NCI-H2196 treated with DMSO at 0.1 percent for 48 hours (cell line): ENCODE measurements around the gene CTNNBL1.

Experiments
- DNase-seq: peaks from one replicate; lab custom pipeline; 2025; ENCODE audit not compliant: unreplicated experiment; lab: John Stamatoyannopoulos, UW

The CTNNBL1 gene

GRCh38 chr20:37737826-37738420 is 44.1 kb downstream of the CTNNBL1 start:
- no peak for DNase-seq

- DNase-seq, result no peak
Observed at GRCh38 chr20:37741055-37741454, 47.2 kb downstream of the CTNNBL1 start.

GRCh38 chr20:37741570-37741969 is 47.7 kb downstream of the CTNNBL1 start:
- DNase-seq, result no peak

GRCh38 chr20:37742131-37742530 is 48.3 kb downstream of the CTNNBL1 start:
- DNase-seq, result no peak

- DNase-seq, result no peak
Observed at GRCh38 chr20:37744347-37744746, 50.5 kb downstream of the CTNNBL1 start.

- no peak for DNase-seq
Observed at GRCh38 chr20:37745553-37745952, 51.7 kb downstream of the CTNNBL1 start.

GRCh38 chr20:37748015-37748414 is 54.2 kb downstream of the CTNNBL1 start:
- DNase-seq, result no peak

GRCh38 chr20:37749218-37749617 is 55.4 kb downstream of the CTNNBL1 start:
- no peak for DNase-seq

GRCh38 chr20:37749620-37750403 is 56.0 kb downstream of the CTNNBL1 start:
- DNase-seq, result no peak

GRCh38 chr20:37755665-37756064 is 61.8 kb downstream of the CTNNBL1 start:
- no peak for DNase-seq

GRCh38 chr20:37756234-37756633 is 62.4 kb downstream of the CTNNBL1 start:
- DNase-seq, result no peak

- DNase-seq, result no peak
Observed at GRCh38 chr20:37757550-37757949, 63.7 kb downstream of the CTNNBL1 start.

- no peak for DNase-seq
Observed at GRCh38 chr20:37758332-37758731, 64.5 kb downstream of the CTNNBL1 start.

GRCh38 chr20:37759052-37759553 is 65.3 kb downstream of the CTNNBL1 start:
- DNase-seq, result no peak

GRCh38 chr20:37759761-37760209 is 66.0 kb downstream of the CTNNBL1 start:
- no peak for DNase-seq

- no peak for DNase-seq
Observed at GRCh38 chr20:37760322-37760721, 66.5 kb downstream of the CTNNBL1 start.

GRCh38 chr20:37762716-37763485 is 69.1 kb downstream of the CTNNBL1 start:
- no peak for DNase-seq

GRCh38 chr20:37764333-37764935 is 70.6 kb downstream of the CTNNBL1 start:
- no peak for DNase-seq

GRCh38 chr20:37770908-37771307 is 77.1 kb downstream of the CTNNBL1 start:
- no peak for DNase-seq

- no peak for DNase-seq
Observed at GRCh38 chr20:37773291-37773826, 79.5 kb downstream of the CTNNBL1 start.

- DNase-seq, result no peak
Observed at GRCh38 chr20:37774156-37774555, 80.3 kb downstream of the CTNNBL1 start.
